Testis (tissue), 2 donors: ENCODE data around the gene CBX5.

Experiments
- POLR2A ChIP-seq: fragments of 450-650 bp; IDR thresholded peaks from one replicate; pipeline ENCODE4 v1.6.1; 2017; ENCODE audit warnings: antibody characterized with exemption, mild to moderate bottlenecking, moderate library complexity
- TF ChIP-seq, protein P1 (sequence below), 3 experiments: fragments of 450-650 bp in 2 of 3; fragments of 200-600 bp in 1 of 3; sonication (generic) in 1 of 3; IDR thresholded peaks; one replicate each; pipeline ENCODE4 v1.5.1; 2016 to 2019; ENCODE audit warnings: antibody characterized with exemption in 3 of 3, mild to moderate bottlenecking in 2 of 3, moderate library complexity in 1 of 3

DNA sequence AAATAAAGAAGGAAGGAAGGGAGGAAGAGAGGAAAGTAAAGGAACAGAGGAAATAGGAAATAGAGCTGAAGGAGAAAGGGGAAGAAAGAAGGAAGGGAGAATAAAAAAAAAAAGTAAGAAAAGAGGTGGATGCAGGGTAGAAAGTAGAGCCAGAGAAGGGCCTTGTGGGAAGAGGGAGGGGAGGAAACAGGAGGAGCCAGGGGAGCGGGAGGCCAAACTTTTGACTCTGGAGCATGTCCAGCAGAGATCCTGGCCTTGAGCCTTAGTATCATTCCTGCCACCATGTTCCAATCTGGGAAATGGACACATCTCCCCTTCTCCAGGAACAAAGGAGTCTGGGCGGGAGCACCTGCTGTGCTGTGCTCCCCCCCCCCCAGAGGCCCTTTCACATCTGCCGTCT is 80.0 kb downstream of the CBX5 start:
- TF ChIP-seq, protein P1, sequence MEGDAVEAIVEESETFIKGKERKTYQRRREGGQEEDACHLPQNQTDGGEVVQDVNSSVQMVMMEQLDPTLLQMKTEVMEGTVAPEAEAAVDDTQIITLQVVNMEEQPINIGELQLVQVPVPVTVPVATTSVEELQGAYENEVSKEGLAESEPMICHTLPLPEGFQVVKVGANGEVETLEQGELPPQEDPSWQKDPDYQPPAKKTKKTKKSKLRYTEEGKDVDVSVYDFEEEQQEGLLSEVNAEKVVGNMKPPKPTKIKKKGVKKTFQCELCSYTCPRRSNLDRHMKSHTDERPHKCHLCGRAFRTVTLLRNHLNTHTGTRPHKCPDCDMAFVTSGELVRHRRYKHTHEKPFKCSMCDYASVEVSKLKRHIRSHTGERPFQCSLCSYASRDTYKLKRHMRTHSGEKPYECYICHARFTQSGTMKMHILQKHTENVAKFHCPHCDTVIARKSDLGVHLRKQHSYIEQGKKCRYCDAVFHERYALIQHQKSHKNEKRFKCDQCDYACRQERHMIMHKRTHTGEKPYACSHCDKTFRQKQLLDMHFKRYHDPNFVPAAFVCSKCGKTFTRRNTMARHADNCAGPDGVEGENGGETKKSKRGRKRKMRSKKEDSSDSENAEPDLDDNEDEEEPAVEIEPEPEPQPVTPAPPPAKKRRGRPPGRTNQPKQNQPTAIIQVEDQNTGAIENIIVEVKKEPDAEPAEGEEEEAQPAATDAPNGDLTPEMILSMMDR (IDR thresholded peaks at IDR 0.05), result no peak
- no peak for TF ChIP-seq POLR2A
